ENCODE data around the gene RETREG1.

GRCh38 chr5:16654647-16655334, 38.0 kb upstream of the RETREG1 start:
- TF ChIP-seq POLR2A (IDR thresholded peaks at IDR 0.05) (no peak), CTCF (IDR thresholded peaks at IDR 0.05) (no peak)

Measured in Peyer's patch (tissue), 4 donors.